Kidney tubule cell (primary cell): ENCODE measurements around the gene CSNK2A3.
A peak's percentile ranks its signal among the peaks of the same experiment; 100 is the strongest.
"Not testable (repeated sequence)": the region's sequence is repeated elsewhere in the genome, so short reads cannot be mapped to it uniquely, and the experiment has no call there.

Source experiments
- DNase-seq: peaks from one replicate; pipeline ENCODE4 v3.0.0-alpha.2; 2018; ENCODE audit warnings: low spot score

CSNK2A3 gene

GRCh38 chr11:11352878-11353277, at the start of gene CSNK2A3:
TSS of gene CSNK2A3 (minus strand) at chr11:11353250. CDS start at chr11:11353119, 131 bp downstream.
- not testable (repeated sequence) for DNase-seq

DNA sequence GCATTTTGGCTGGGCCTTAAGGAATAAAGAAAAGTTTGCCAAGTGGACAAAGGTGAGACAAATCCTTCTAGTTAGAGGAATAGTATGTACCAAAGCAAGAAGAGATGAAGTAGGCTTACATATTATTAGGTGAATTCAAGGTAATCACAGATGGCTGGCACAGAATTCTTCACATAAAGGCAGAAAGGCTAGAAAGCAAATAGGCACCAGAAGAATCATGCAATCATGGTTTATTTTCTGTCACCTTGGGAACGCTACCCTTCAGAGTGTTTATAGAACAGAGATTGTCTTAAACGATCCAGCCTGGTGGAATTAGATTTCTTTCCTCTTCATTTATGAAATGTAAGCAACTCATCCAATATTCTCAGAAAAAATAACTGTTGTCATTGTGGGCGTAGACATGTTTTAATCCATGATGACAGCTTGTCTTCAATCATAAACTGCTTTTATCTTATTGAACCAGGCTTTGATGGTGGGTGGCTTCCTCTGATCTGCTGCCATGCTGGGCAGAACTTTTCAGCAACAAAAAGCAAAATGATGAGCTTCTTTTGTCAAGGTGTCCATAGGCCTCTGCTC, 49.0 kb upstream of the CSNK2A3 start:
- DNase-seq = no peak

DNA sequence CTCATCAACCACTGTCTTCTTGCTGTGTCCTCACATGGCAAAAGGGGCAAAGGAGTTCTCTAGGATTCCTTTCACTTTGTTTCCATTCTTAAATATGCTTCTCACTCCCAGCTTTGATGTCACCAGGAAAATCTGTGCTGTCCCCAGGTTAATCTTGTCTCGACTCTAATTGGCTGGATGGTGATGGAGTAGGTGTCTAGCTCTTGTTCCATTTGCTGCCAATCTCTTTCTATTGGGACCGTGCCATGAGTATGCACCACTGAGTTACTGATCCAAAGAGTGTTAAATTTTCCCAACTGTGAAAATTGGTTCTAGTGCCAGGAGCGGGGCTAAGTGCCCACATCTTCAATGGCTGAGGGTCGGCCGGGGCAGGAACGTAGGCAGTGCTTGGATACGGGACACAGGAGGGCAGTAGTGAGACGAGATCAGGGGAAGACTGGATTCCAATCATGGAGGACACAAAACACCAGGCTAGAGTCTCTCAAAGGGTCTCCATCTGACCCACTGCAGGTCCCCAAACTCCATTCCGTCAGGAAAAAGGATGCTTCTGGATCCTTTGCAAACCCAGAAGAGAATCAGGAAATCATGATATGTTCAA, 47.7 kb upstream of the CSNK2A3 start:
- no peak for DNase-seq

GRCh38 chr11:11400121-11400520, 47.1 kb upstream of the CSNK2A3 start:
- no peak for DNase-seq

GRCh38 chr11:11397781-11398180, 44.7 kb upstream of the CSNK2A3 start:
- DNase-seq = no peak

- DNase-seq = no peak
Observed at GRCh38 chr11:11397036-11397415, 44.0 kb upstream of the CSNK2A3 start.

- peak; percentile 92 for DNase-seq
Observed at GRCh38 chr11:11396301-11397035, 43.4 kb upstream of the CSNK2A3 start.

DNA sequence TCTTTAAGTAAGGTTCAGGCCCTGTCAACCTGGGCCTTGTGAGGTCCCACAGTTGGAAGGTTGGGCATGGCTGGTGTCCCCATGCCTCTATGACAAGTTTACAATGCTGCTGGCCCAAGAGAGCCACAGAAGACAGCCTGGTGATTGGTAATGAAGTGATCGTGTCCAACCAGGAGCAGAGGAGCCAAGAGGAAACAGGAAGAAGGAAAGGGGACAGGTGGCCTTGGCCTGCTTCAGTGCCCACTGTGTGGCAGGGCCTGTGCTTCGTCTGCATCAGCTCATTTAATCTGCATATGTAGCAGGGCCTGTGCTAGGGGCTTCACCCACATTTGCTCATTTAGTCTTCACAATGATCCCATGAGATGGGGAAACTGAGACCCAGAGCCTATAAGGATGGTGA, 42.1 kb upstream of the CSNK2A3 start:
- DNase-seq = no peak

DNA sequence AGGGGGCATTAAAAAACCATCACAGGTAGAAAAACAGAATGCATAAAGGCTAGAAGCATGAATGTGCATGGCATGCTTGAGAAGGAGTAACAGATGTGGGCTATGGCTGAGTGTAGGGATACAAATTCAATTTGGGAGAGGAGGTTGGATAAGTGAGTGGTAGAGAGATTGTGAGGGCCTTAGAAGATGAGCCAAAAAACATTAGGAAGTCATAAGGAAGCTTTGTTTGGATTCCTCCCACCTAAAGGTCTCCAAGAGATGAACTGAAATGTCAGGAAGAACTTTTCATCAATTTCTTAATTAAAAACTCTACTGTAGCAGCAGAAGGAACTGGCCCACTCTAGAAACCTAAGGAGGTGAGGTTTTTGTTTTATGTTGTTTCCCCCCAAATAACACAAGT, 41.2 kb upstream of the CSNK2A3 start:
- no peak for DNase-seq

GRCh38 chr11:11391796-11392463, 38.9 kb upstream of the CSNK2A3 start:
- DNase-seq = peak; percentile 94

DNA sequence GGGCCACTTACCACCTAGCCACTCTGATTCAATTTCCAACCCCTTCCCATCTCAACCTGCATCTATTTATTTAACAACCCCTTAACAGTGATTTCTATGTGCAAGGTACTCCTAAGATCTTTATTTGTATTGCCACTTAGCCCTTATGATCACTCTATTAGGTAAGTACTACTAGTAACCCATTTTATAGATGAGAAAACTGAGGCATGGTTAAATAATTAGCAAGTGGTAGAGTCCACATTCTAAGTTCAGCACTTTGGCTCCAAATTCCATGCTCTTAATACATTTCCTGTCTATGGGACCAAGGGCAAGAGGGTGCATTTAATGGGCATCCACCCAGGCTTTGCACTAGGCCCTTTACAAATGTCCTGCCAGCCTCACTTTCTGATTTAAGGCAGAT, 38.1 kb upstream of the CSNK2A3 start:
- DNase-seq = no peak

DNA sequence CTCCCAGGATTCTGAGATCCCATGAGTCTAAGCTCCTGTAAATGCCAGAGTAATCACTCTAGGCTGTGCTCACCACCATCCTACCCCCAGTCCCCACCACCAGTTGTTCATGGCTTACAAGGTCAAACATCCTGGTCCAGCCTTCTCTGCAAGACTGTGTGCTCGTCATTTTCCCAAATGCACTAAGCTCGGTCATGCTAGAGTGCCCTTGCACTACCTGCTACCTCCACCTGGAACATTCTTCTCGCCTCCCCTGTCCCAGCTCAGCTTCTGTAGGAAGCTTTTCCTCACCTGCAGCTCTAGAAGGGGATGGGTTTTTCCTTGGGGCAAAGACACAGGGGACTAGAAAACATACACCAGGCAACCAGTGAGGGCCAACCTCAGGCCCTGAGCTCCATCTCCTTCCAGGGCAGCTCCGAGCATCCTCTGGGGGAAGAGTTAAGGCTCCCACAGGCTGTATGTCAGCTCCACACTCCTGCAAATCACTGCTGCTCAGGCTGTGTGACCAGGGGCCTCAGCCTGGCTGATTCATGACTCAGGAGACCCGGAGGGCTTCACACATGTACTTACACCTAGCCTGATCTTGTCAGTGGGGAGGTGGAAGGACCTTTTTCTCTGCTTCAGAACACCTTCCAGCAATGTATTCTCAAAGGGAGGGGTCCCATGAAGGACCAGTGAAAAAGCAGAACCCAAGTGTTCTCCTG, 37.2 kb upstream of the CSNK2A3 start:
- peak; percentile 61 for DNase-seq

DNA sequence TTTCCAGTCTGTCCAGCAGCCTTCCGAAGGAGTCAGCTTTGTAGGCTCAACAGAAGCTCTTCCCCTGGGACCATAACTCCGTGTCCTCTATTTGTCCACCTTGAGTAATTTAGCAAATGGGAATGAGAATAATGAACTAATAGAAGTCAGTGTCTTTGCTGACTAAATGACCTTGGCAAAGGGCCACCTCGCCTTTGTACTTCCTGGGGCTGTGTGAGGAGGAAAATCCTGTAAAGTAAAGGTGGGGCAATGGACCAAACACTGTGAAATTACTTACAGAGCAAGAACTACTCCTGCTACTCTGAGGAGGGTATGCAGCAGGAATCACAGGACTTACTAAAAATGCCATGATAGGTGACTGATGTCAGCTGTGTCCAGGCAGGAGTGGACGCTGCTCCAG, 36.2 kb upstream of the CSNK2A3 start:
- peak; percentile 68 for DNase-seq

DNA sequence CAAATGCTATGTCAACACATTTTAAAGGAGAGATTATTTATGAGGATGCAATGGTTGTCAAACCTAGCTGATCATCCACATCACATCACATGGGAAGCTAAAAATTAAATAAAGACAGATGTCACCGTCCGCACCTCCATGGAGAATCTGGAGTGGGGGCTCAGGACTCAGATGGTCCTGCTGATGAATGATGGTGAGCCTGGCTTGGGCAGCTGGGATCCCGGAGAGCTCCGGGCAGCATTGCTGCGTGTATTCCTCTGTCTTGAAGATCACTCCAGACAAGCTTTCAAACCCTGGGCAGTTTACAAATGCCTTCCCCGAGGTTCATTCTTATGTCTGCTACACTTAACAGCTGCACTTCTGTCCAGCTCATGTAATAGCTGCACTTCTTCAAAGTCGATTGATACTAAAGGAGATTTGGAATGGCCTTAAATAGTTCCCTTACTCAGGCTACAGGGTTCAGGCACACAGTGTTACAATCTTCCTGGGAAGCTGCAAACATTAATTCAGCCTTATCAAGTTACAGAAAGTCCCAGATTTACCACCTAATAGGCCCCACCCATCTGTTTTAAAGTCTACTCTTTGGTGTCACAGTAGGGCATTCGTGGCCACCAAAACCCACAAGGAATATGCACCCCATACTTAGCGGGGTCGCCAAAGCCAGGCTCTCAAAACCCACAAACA, 34.7 kb upstream of the CSNK2A3 start:
- DNase-seq = no peak

DNA sequence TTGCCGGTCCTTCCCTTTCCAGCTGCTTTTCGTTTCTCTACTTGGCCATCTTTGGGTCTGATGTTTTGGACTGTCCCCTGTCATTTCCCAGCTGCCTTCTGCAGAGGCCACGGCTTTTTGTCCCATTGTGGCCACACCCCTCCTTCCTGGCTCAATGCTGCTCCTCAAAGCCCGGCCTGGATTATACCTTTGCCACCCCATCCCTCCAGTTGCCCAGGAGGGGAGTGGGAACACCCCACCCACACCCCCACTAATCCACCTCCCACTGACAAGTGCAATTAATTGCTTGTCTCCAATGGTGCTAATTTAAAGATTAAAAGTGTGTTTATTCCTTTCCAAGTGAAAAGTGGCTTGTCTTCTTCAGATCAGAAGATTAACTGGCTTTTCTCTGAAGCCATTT, 34.2 kb upstream of the CSNK2A3 start:
- DNase-seq = no peak

DNA sequence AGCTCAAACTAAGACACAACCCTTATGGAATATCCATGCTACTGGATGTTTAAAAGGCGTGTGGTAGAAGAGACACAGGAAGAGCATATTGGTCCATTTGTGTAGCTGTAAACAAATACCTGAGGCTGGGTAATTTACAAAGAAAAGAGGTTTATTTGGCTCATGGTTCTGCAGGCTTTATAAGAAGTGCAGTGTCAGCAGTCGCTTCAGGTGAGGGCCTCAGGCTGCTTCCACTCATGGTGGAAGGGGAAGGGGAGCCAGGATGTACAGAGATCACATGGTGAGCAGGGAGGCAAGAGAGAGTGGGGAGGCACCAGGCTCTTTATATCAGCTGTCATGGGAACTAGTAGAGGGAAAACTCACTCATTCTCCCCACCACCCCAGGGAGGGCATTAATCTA, 31.8 kb upstream of the CSNK2A3 start:
- no peak for DNase-seq

DNA sequence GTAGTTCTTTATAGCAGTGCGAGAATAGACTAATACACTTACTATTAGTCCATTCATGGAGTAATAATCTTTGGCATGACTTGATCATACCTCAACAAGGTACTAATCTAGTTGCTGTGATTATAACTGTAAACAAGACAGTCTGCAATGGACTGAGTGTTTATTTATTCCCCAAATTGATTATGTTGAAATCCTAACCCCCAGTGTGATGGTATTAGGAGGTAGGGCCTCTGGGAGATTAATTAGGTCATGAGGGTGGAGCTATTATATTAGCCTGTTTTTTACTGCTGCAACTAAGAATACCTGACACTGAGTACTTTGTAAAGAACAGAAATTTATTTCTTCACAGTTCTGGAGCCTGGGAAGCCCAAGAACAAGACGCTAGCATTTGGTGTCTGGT, 30.9 kb upstream of the CSNK2A3 start:
- no peak for DNase-seq

DNA sequence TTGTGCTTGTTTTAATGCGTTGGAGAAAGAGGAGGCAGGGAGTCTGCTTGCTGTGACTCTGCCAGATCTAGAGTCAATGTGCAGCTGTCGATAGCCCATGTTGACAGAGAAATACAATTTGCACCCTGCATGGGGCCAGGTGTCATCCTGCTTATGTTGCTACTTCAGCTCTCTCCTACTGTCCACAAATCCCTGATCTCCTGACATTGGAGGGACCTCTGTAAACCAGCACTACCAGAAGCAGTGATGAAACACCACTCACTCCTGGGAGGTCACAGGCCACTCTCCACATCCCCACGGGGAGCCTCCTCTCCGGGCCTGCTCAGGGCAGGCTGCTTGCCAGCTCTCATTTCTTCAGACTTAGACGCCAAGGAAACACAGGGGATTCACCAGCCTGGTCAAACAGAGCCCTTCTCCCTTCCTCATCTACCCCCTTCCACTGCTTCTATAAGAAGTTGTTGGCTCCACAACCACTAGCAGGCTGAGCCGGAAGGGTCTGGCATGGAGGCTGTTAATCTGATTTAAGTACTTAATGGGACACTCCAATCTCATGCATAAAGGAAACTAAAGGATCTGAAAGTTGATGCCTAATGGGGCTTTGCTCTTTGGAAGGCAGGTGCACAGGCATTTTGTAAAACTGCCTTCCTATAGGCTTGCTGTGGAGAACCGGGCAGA, 29.9 kb upstream of the CSNK2A3 start:
- no peak for DNase-seq

GRCh38 chr11:11381471-11382105, 28.5 kb upstream of the CSNK2A3 start:
- no peak for DNase-seq

DNA sequence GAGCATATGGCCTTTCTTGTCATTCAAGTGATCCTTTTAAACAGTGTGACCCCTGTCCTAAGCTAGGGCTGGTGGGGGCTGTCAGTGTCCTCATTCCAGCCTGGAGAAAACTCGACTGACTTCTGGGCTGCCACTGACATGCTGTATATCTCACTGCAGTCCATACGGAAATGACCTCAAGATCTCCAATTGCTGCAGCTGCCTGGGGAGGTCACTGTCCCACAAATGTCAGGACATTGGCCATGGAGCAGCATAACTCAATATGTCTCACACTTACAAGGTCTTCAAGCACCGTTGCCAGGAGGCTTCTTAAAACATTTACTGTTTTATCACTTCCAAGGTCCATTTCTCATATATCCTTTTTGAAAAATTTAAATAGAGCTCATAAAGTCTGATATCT, 27.8 kb upstream of the CSNK2A3 start:
- DNase-seq = no peak

- no peak for DNase-seq
Observed at GRCh38 chr11:11380340-11380739, 27.3 kb upstream of the CSNK2A3 start.
